NCI-H2227 (cell line): Measurements from ENCODE around the gene SPTLC3.
A peak's percentile ranks its signal among the peaks of the same experiment; 100 is the strongest.

Experiments used
- DNase-seq: peaks from one replicate; lab custom pipeline; 2025; ENCODE audit not compliant: unreplicated experiment; lab: John Stamatoyannopoulos, UW

SPTLC3 gene

GRCh38 chr20:13174402-13174801, 165.6 kb downstream of the SPTLC3 start:
- no peak for DNase-seq

GRCh38 chr20:13180986-13181889, 172.5 kb downstream of the SPTLC3 start:
- no peak for DNase-seq

GRCh38 chr20:13183005-13183404, 174.2 kb downstream of the SPTLC3 start:
- no peak for DNase-seq

DNA sequence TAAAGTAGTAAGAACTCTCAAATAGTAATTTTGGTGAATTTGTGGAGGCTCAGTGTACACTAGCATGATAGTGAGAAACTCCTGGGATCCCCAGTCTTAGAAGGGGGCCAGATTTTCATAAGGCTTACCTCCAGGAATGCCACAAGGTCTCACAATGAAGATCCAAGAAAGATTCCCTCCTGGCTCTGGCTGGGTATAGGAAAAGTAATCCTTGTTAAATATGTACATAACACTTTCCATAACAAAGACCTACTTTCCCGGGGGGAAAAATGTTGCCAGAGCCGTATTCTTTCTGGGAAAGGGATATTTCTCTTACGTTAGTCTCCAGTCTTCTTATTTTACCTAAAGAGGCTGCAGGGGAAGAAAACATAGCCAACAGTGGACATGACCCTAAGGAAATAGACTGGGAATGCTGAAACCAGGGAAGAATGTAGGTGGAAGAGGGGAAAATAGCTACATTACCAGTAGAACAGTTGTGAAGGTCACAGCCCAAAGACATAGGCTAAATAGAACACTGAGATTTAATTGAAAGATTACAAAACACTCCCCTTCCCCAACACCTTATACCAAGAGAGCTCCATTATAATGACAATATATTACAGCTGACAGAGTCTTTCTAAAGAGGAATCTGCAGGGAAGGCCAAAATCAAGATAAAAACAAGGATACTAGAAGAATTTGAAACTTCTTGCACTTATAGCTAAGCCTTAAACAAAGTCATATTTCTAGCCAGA, 177.4 kb downstream of the SPTLC3 start:
- DNase-seq: no peak

DNA sequence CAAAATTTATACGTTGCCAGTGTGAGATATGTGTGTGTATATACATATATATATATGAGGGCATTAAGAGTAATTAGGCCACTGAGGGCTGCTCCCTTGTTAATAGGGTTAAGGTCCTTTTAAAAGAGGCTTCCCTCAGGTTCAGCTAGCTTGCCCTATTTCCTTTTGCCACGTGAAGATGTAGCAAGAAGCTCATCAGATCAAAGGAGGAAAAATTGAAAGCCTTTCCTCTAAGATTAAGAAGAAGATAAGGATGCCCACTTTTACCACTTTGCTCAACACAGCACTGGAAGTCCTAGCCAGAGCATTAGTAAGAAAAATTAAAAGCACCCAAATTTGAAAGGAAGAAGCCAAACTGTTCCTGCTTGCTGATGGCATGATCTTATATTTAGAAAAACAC, 179.1 kb downstream of the SPTLC3 start:
- DNase-seq: no peak

DNA sequence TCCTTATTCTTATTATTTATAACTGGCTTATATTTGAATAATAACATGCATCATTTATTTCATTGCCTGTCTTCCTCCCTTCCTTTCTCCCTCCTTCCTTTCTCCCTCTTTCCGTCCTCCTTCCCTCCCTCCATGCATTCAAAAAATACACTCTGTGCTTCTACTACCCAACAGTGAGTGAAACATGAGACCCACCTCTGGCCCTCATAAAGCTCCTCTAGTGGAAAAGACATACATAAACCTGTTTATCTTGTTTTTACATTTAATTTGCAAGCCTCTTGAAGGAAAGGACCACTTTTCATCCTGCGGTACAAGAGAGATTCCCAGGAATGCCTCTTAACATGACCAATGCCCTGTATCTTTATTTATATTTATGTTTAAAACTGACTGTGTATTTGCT, 190.5 kb downstream of the SPTLC3 start:
- DNase-seq: no peak

GRCh38 chr20:13200767-13201500, 192.2 kb downstream of the SPTLC3 start:
- DNase-seq: peak; percentile 19

DNA sequence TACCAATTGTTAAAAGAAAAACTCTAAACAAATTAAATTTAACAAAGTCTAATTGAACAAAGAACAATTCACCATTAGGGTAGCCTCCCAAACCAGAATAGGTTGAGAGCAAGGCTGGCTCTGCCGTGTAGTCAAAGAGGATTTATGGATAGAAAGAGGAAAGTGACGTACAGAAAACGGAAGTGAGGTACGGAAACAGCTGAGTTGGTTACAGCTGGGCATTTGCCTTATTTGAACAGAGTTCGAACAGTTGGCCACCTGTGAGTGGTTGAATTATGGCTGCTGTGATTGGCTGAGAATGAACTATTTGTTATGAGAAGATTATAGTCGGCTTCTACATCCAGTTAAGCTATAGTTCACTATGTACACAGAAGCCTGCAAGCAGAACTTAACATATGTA, 193.8 kb downstream of the SPTLC3 start:
- no peak for DNase-seq

GRCh38 chr20:13205425-13205824, 196.7 kb downstream of the SPTLC3 start:
- DNase-seq: no peak

GRCh38 chr20:13205848-13206434, 197.2 kb downstream of the SPTLC3 start:
- no peak for DNase-seq

- DNase-seq: no peak
Observed at GRCh38 chr20:13207016-13207415, 198.2 kb downstream of the SPTLC3 start.

GRCh38 chr20:13211956-13212618, 203.3 kb downstream of the SPTLC3 start:
- DNase-seq: no peak

DNA sequence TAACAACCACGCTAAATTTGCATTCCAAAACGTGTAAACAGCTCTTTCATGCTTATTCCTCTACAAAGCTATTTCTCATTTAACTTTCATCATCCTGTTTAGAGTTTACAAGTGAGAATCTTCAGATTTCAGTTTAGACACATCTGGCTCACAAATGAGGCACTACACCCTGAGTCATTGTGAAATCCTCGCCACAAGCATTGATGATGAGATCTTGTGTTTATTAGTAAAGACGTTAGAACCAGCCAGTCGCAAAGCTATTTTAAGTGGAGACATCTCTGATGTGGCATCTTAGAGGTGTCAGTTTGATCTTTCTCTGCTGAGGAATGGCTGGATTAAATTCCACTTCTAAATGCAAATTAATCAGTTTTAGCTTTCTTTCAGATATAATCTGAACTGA, 204.0 kb downstream of the SPTLC3 start:
- no peak for DNase-seq

- no peak for DNase-seq
Observed at GRCh38 chr20:13213335-13213734, 204.6 kb downstream of the SPTLC3 start.

- DNase-seq: no peak
Observed at GRCh38 chr20:13216533-13216932, 207.8 kb downstream of the SPTLC3 start.
